ENCODE results near the gene RFTN2. TPM values are rescaled to one million over a fixed set of nuclear protein-coding genes. Genes with fewer than 3 reads are reported as not detected.
"Not testable (repeated sequence)": the region's sequence is repeated elsewhere in the genome, so short reads cannot be mapped to it uniquely, and the experiment has no call there.

RFTN2 gene
- total and polyA plus RNA-seq, 9 of the 15 experiments (the other 6 are each of a cell fraction or from before 2014, with no cell fraction given): 0.01 to 0.11 (median 0.04) TPM; not detected in 6

GRCh38 chr2:197555467-197555866 is 119.9 kb downstream of the RFTN2 start:
- no peak overlapping the region for H3K27ac ChIP-seq (ENCODE audit: extremely low read depth, low read depth, low read length)
- H3K4me3 ChIP-seq: no peak overlapping the region
- no peak overlapping the region for H3K4me2 ChIP-seq (ENCODE audit: insufficient read depth, low read length)
- intact Hi-C loops (cut with micrococcal nuclease) (no loop called here), in situ Hi-C loops (cut with MboI) (no loop called here)
- BruUV-seq (replicated peaks): no TSS peak
- no peak overlapping the region for H2AFZ ChIP-seq (ENCODE audit: low read depth, low read length)
- ATAC-seq: no peak
- POLR2A ChIA-PET: no interaction called here
- DNase-seq (ENCODE audit: extremely low read depth in 1 of 4, low spot score in 3 of 4): no peak
- H3K9me1 ChIP-seq (ENCODE audit: control insufficient read depth, insufficient read depth, low read length): no peaks in the 10 kb centered on the region
- no peaks in the 10 kb centered on the region for H3K4me1 ChIP-seq (replicated peaks in 1 of 2; ENCODE audit: control insufficient read depth in 2 of 2, insufficient read depth in 2 of 2, low read length in 2 of 2)
- H4K20me1 ChIP-seq (replicated peaks; ENCODE audit: control insufficient read depth, insufficient read depth, low read length): no peaks in the 10 kb centered on the region
- CTCF ChIA-PET (ENCODE audit: low intra/inter-chr PET ratio): no interaction called here
- 0 out of 2 replicates have a peak, but pooled peaks have one; percentile 23 for TF ChIP-seq C11orf30 (IDR thresholded peaks at IDR 0.05; ENCODE audit: low read depth)
- no peak for TF ChIP-seq LCOR (CRISPR knock-in tag; IDR thresholded peaks at IDR 0.05)
- no peaks in the 10 kb centered on the region for H3K27me3 ChIP-seq (ENCODE audit: control insufficient read depth in 2 of 2, insufficient read depth in 2 of 2, low read length in 2 of 2)
- no peak overlapping the region for H3K9ac ChIP-seq (ENCODE audit: insufficient read depth in 1 of 2, low read depth in 2 of 2, low read length in 2 of 2)
- H3K9me3 ChIP-seq (replicated peaks; ENCODE audit: control insufficient read depth, insufficient read depth, low read depth, low read length): no peaks in the 10 kb centered on the region
- H3K79me2 ChIP-seq (ENCODE audit: control insufficient read depth, insufficient read depth, low read length): no peaks in the 10 kb centered on the region
- peaks cover 18% of the 10 kb centered on the region; the same call in 2 of the 3 replicates for H3K36me3 ChIP-seq (ENCODE audit: control insufficient read depth, insufficient read depth, low read length)
- FAIRE-seq: no peak

GRCh38 chr2:197551260-197551659 is 124.1 kb downstream of the RFTN2 start:
- H3K27me3 ChIP-seq (ENCODE audit: control insufficient read depth in 2 of 2, insufficient read depth in 2 of 2, low read length in 2 of 2); intact Hi-C loops (cut with micrococcal nuclease); in situ Hi-C loops (cut with MboI); DNase-seq (ENCODE audit: extremely low read depth in 1 of 4, low spot score in 3 of 4); H3K9ac ChIP-seq (ENCODE audit: insufficient read depth in 1 of 2, low read depth in 2 of 2, low read length in 2 of 2); H3K9me1 ChIP-seq (ENCODE audit: control insufficient read depth, insufficient read depth, low read length); ATAC-seq; H2AFZ ChIP-seq (ENCODE audit: low read depth, low read length); H3K79me2 ChIP-seq (ENCODE audit: control insufficient read depth, insufficient read depth, low read length); H3K9me3 ChIP-seq (replicated peaks; ENCODE audit: control insufficient read depth, insufficient read depth, low read depth, low read length); H4K20me1 ChIP-seq (replicated peaks; ENCODE audit: control insufficient read depth, insufficient read depth, low read length); BruUV-seq (replicated peaks); H3K4me1 ChIP-seq (replicated peaks in 1 of 2; ENCODE audit: control insufficient read depth in 2 of 2, insufficient read depth in 2 of 2, low read length in 2 of 2); CTCF ChIA-PET (ENCODE audit: low intra/inter-chr PET ratio); H3K4me2 ChIP-seq (ENCODE audit: insufficient read depth, low read length); H3K27ac ChIP-seq (ENCODE audit: extremely low read depth, low read depth, low read length); H3K4me3 ChIP-seq; FAIRE-seq; POLR2A ChIA-PET: not testable (repeated sequence)
- H3K36me3 ChIP-seq (ENCODE audit: control insufficient read depth, insufficient read depth, low read length): peaks cover 29% of the 10 kb centered on the region
- WGBS (ENCODE audit: insufficient coverage, low coverage, missing lambda C conversion rate): 96% methylated on average over 2 of the region's 2 CpGs

All from K562 (cell line).